ENCODE data around the gene SPDYE1. TPM values are rescaled to one million over a fixed set of nuclear protein-coding genes. Genes with fewer than 3 reads are reported as not detected.
A peak's percentile ranks its signal among the peaks of the same experiment; 100 is the strongest.
"Not testable (repeated sequence)": the region's sequence is repeated elsewhere in the genome, so short reads cannot be mapped to it uniquely, and the experiment has no call there.

Gene SPDYE1
- total and polyA plus RNA-seq, 4 donors: 0.71 TPM; not detected in 3

DNA sequence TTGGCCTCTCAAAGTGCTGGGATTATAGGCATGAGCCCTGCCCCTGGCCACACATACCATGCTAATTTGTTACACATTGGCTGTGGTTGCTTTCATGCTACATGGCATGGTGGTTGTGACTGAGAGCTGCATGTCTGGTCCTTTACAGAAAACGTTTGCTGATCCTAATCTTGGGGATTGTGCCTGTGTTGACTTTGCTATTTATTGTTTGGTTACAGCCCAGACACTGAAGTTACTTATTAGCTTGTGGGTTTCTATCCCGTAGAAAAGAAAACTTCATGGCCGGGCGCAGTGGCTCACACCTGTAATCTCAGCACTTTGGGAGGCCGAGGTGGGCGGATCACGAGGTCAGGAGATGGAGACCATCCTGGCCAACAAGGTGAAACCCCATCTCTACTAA, 24.4 kb downstream of the SPDYE1 start:
- not testable (repeated sequence) for H3K36me3 ChIP-seq (ENCODE audit: control insufficient read depth in 4 of 4, insufficient read depth in 3 of 4, low read depth in 1 of 4, low read length in 3 of 4); H3K4me3 ChIP-seq (ENCODE audit: low read depth in 1 of 3, low read length in 3 of 3); DNase-seq (ENCODE audit: low spot score); H3K9ac ChIP-seq (ENCODE audit: low read depth in 1 of 2, low read length in 2 of 2); H3K4me1 ChIP-seq (ENCODE audit: control insufficient read depth in 4 of 4, insufficient read depth in 4 of 4, low read length in 3 of 4); H3K27ac ChIP-seq (ENCODE audit: low read depth in 1 of 2, low read length in 2 of 2); H3K9me3 ChIP-seq (ENCODE audit: control insufficient read depth in 4 of 4, low read length in 3 of 4); H3K27me3 ChIP-seq (ENCODE audit: control insufficient read depth in 4 of 4, insufficient read depth in 4 of 4, low read length in 3 of 4)
- 37% methylated on average over 6 of the region's 7 CpGs for WGBS
- peak; percentile 7 for TF ChIP-seq SP1 (IDR thresholded peaks at IDR 0.05)
- peak; percentile 25 for TF ChIP-seq YY1 (IDR thresholded peaks at IDR 0.05)

DNA sequence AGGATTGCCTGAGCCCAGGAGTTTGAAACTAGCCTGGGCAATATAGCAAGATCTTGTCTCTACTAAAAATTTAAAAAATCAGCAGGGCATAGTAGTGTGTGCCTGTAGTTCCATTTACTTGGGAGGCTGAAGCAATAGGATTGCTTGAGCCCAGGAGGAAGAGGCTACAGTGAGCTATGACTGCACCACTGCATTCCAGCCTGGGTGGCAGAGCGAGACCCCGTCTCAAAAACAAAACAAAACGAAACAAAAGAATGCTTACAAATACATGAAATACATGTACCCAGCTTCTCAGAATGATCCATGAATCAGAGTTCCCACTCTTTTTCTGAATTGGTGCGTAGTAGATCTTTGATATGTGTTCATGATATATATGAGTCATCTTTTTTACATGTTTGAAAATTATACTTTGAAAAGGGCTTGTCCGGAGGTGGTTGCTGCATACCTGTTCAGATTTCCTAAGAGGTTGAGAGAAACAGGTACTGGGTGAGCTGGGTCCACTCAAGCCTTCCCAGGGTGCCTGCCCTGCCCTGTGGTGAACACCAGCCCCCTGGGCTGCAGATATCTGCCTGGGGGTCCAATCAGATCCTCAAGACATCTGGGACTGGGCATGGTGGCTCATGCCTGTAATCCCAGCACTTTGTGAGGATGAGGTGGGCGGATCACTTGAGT, 25.2 kb downstream of the SPDYE1 start:
- 81% methylated on average over 6 of the region's 6 CpGs for WGBS
- H3K4me1 ChIP-seq (ENCODE audit: control insufficient read depth in 4 of 4, insufficient read depth in 4 of 4, low read length in 3 of 4); H3K9me3 ChIP-seq (ENCODE audit: control insufficient read depth in 4 of 4, low read length in 3 of 4); DNase-seq (ENCODE audit: low spot score); H3K4me3 ChIP-seq (ENCODE audit: low read depth in 1 of 3, low read length in 3 of 3); H3K27ac ChIP-seq (ENCODE audit: low read depth in 1 of 2, low read length in 2 of 2); H3K9ac ChIP-seq (ENCODE audit: low read depth in 1 of 2, low read length in 2 of 2); H3K27me3 ChIP-seq (ENCODE audit: control insufficient read depth in 4 of 4, insufficient read depth in 4 of 4, low read length in 3 of 4); H3K36me3 ChIP-seq (ENCODE audit: control insufficient read depth in 4 of 4, insufficient read depth in 3 of 4, low read depth in 1 of 4, low read length in 3 of 4): not testable (repeated sequence)

DNA sequence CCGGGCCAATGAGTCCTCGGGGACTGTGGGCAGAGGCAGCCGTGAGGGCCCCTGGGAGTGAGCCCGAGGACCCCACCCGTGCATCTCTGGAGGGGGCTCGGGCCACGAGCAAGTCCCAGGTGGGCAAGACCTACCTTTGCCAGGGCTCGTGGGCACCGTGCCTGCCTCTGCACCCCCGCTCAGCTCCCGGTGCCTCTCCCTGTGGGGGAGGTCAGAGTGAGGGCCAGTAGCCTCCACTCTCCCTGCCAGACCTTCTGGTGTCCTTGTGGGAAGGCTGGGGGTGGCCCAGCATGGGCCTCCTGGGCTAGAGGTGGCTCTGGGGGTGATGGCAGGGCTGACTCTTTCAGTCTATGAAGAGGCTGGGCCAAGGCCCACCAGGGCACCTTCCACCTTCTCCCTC, 31.7 kb downstream of the SPDYE1 start:
- H3K36me3 ChIP-seq (ENCODE audit: control insufficient read depth in 4 of 4, insufficient read depth in 3 of 4, low read depth in 1 of 4, low read length in 3 of 4); H3K27me3 ChIP-seq (ENCODE audit: control insufficient read depth in 4 of 4, insufficient read depth in 4 of 4, low read length in 3 of 4); DNase-seq (ENCODE audit: low spot score); H3K9me3 ChIP-seq (ENCODE audit: control insufficient read depth in 4 of 4, low read length in 3 of 4); H3K27ac ChIP-seq (ENCODE audit: low read depth in 1 of 2, low read length in 2 of 2); H3K4me1 ChIP-seq (ENCODE audit: control insufficient read depth in 4 of 4, insufficient read depth in 4 of 4, low read length in 3 of 4); H3K9ac ChIP-seq (ENCODE audit: low read depth in 1 of 2, low read length in 2 of 2); H3K4me3 ChIP-seq (ENCODE audit: low read depth in 1 of 3, low read length in 3 of 3): not testable (repeated sequence)
- WGBS: 96% methylated on average over 6 of the region's 11 CpGs

DNA sequence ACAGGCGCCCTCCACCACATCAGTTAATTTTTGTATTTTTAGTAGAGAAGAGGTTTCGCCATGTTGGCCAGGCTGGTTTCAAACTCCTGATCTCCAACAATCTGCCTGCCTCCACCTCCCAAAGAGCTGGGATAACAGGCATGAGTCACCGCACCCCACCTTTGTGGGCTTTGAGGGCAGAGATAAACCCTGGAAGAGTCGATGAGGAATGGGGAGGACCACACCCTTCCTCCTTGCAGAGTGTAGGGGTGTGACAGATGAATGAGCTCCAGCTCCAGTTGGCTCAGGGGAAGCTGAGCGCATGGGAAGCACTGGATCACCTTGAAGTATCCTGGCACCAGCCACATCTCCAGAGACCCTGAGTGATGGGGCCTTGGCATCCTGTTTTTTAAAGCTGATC, 32.3 kb downstream of the SPDYE1 start:
- H3K27me3 ChIP-seq (ENCODE audit: control insufficient read depth in 4 of 4, insufficient read depth in 4 of 4, low read length in 3 of 4); H3K27ac ChIP-seq (ENCODE audit: low read depth in 1 of 2, low read length in 2 of 2); H3K4me3 ChIP-seq (ENCODE audit: low read depth in 1 of 3, low read length in 3 of 3); H3K36me3 ChIP-seq (ENCODE audit: control insufficient read depth in 4 of 4, insufficient read depth in 3 of 4, low read depth in 1 of 4, low read length in 3 of 4); H3K4me1 ChIP-seq (ENCODE audit: control insufficient read depth in 4 of 4, insufficient read depth in 4 of 4, low read length in 3 of 4); H3K9me3 ChIP-seq (ENCODE audit: control insufficient read depth in 4 of 4, low read length in 3 of 4); DNase-seq (ENCODE audit: low spot score); H3K9ac ChIP-seq (ENCODE audit: low read depth in 1 of 2, low read length in 2 of 2): not testable (repeated sequence)
- 93% methylated on average over 4 of the region's 5 CpGs for WGBS

DNA sequence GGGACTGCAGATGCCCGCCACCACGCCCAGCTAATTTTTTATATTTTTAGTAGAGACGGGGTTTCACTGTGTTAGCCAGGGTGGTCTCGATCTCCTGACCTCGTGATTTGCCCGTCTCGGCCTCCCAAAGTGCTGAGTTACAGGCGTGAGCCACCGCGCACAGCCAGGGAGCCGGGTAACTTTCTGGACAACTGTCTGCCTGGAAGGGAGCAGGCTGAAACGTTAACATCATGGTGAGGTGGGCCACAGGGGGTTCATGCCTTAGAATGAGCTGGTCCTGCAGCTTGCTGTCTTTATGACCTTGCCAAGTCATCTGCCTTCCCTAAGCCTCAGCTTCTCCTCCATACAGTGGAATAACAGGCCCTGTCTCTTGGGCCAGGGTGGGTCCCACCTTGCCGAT, 33.6 kb downstream of the SPDYE1 start:
- H3K9ac ChIP-seq (ENCODE audit: low read depth in 1 of 2, low read length in 2 of 2); H3K4me1 ChIP-seq (ENCODE audit: control insufficient read depth in 4 of 4, insufficient read depth in 4 of 4, low read length in 3 of 4); H3K9me3 ChIP-seq (ENCODE audit: control insufficient read depth in 4 of 4, low read length in 3 of 4); H3K36me3 ChIP-seq (ENCODE audit: control insufficient read depth in 4 of 4, insufficient read depth in 3 of 4, low read depth in 1 of 4, low read length in 3 of 4); H3K4me3 ChIP-seq (ENCODE audit: low read depth in 1 of 3, low read length in 3 of 3); DNase-seq (ENCODE audit: low spot score); H3K27me3 ChIP-seq (ENCODE audit: control insufficient read depth in 4 of 4, insufficient read depth in 4 of 4, low read length in 3 of 4); H3K27ac ChIP-seq (ENCODE audit: low read depth in 1 of 2, low read length in 2 of 2): not testable (repeated sequence)
- WGBS: 94% methylated on average over 12 of the region's 13 CpGs

DNA sequence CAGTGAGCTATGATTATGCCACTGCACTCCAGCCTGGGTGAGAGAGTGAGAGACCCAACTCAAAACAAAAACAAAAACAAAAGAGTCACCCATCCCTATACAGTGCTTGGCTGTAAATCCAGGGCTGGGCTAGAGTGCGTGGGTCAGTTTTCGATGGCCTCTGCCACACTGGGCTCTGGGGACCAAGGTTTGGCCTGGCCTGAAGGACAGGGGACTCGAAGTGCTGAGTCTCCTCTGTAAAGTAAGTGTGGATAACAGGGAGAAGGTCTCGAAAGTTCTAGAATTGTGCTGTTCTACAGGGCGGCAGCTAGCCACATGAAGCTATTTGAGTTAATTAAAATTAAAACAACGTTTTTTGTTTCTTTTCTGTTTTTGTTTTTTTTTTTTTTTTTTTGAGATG, 34.3 kb downstream of the SPDYE1 start:
- not testable (repeated sequence) for H3K27me3 ChIP-seq (ENCODE audit: control insufficient read depth in 4 of 4, insufficient read depth in 4 of 4, low read length in 3 of 4)
- 92% methylated on average over 6 of the region's 6 CpGs for WGBS

DNA sequence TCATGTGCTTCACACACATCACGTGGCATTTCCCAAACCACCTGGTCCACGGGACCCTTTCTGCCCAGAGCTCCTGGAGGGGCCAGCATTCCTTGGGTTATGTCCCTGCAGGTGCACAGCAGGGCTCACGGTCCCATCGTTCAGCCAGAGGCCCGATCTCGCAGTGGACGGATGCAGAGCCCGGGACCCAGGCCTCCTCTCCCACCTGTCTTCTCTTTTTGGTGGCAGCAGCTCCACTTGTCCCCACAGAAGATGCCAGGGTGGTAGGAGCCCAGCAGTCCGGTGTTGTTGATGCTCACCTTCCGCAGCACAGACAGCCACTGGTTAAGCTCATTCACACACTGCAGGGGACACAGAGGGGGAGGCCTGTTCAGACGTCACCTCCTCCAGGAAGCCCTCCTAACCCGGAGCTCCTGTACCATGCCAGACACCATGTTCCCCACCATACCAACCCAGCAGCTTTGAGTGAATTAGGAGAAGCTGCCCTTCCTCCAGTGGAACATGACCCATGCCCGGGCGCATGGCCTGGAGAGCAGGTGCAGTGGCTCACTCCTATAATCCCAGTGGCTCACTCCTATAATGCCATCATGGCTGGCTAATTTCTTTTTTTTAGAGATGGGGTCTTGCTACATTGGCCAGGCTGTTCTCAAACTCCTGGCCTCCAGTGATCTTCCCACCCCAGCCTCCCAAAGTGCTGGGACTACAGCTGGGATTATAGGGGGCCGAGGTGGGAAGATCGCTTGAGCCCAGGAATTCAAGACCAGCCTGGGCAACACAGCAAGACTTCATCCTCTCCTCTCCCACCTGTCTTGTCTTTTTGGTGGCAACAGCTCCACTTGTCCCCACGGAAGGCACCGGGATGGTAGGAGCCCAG, 36.5 kb downstream of the SPDYE1 start:
- not testable (repeated sequence) for H3K9me3 ChIP-seq (ENCODE audit: control insufficient read depth in 4 of 4, low read length in 3 of 4); H3K4me1 ChIP-seq (ENCODE audit: control insufficient read depth in 4 of 4, insufficient read depth in 4 of 4, low read length in 3 of 4); H3K9ac ChIP-seq (ENCODE audit: low read depth in 1 of 2, low read length in 2 of 2); H3K4me3 ChIP-seq (ENCODE audit: low read depth in 1 of 3, low read length in 3 of 3); H3K27me3 ChIP-seq (ENCODE audit: control insufficient read depth in 4 of 4, insufficient read depth in 4 of 4, low read length in 3 of 4); H3K27ac ChIP-seq (ENCODE audit: low read depth in 1 of 2, low read length in 2 of 2); H3K36me3 ChIP-seq (ENCODE audit: control insufficient read depth in 4 of 4, insufficient read depth in 3 of 4, low read depth in 1 of 4, low read length in 3 of 4); DNase-seq (ENCODE audit: low spot score)
- 96% methylated on average over 17 of the region's 18 CpGs for WGBS

More for the DNA sequence above, 34.3 kb downstream of the SPDYE1 start:
- H3K27ac ChIP-seq (ENCODE audit: low read depth in 1 of 2, low read length in 2 of 2); DNase-seq (ENCODE audit: low spot score); H3K4me1 ChIP-seq (ENCODE audit: control insufficient read depth in 4 of 4, insufficient read depth in 4 of 4, low read length in 3 of 4); H3K9me3 ChIP-seq (ENCODE audit: control insufficient read depth in 4 of 4, low read length in 3 of 4); H3K36me3 ChIP-seq (ENCODE audit: control insufficient read depth in 4 of 4, insufficient read depth in 3 of 4, low read depth in 1 of 4, low read length in 3 of 4); H3K4me3 ChIP-seq (ENCODE audit: low read depth in 1 of 3, low read length in 3 of 3); H3K9ac ChIP-seq (ENCODE audit: low read depth in 1 of 2, low read length in 2 of 2): not testable (repeated sequence)

DNA sequence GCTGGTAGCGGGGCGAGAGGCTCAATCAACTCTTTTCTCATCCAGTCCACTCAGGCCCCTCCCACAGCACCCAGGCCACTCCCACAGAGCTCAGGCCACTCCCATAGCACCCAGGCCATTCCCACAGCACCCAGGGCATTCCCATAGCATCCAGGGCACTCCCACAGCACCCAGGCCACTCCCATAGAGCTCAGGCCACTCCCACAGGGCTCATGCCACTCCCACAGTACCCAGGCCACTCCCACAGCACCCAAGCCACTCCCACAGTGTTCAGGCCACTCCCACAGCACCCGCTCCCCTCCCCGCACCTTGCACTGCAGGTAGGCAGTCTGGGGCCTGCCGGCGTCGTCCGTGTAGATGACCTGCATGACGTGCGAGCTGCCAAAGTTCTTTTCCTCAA, 38.7 kb downstream of the SPDYE1 start:
- DNase-seq (ENCODE audit: low spot score); H3K36me3 ChIP-seq (ENCODE audit: control insufficient read depth in 4 of 4, insufficient read depth in 3 of 4, low read depth in 1 of 4, low read length in 3 of 4); H3K4me1 ChIP-seq (ENCODE audit: control insufficient read depth in 4 of 4, insufficient read depth in 4 of 4, low read length in 3 of 4): not testable (repeated sequence)

More for the DNA sequence above, 38.7 kb downstream of the SPDYE1 start:
- H3K4me3 ChIP-seq (ENCODE audit: low read depth in 1 of 3, low read length in 3 of 3); H3K27me3 ChIP-seq (ENCODE audit: control insufficient read depth in 4 of 4, insufficient read depth in 4 of 4, low read length in 3 of 4); H3K9me3 ChIP-seq (ENCODE audit: control insufficient read depth in 4 of 4, low read length in 3 of 4); H3K27ac ChIP-seq (ENCODE audit: low read depth in 1 of 2, low read length in 2 of 2); H3K9ac ChIP-seq (ENCODE audit: low read depth in 1 of 2, low read length in 2 of 2): not testable (repeated sequence)
- WGBS: 79% methylated on average over 10 of the region's 10 CpGs
